Inferior parietal cortex (tissue), 1 donor: ENCODE measurements around the gene HOPX.
"Not testable (repeated sequence)": the region's sequence is repeated elsewhere in the genome, so short reads cannot be mapped to it uniquely, and the experiment has no call there.

Experiments
- DNase-seq: peaks from one replicate; pipeline ENCODE4 v3.0.0-alpha.2; 2016; ENCODE audit errors: extremely low spot score

Gene HOPX

DNA sequence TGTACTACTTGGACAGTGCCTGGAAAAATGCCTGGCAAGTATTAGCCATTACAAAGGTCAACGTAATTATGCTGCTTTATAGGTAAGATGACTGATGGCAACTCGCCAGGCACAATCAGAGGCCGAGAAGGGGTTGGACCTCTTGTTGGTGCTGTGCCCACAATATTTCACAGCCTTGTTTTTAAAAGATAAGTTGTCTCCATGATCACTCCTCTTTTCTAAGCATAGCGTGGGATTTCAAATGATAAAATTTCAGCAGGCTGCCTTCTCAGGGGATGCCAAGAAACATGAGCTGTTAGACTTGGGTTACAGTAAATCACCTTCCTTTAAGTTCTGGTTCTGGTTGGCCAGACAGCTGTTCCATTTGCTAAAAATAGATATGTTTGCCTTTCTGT, 26.9 kb downstream of the HOPX start:
- no peak for DNase-seq

DNA sequence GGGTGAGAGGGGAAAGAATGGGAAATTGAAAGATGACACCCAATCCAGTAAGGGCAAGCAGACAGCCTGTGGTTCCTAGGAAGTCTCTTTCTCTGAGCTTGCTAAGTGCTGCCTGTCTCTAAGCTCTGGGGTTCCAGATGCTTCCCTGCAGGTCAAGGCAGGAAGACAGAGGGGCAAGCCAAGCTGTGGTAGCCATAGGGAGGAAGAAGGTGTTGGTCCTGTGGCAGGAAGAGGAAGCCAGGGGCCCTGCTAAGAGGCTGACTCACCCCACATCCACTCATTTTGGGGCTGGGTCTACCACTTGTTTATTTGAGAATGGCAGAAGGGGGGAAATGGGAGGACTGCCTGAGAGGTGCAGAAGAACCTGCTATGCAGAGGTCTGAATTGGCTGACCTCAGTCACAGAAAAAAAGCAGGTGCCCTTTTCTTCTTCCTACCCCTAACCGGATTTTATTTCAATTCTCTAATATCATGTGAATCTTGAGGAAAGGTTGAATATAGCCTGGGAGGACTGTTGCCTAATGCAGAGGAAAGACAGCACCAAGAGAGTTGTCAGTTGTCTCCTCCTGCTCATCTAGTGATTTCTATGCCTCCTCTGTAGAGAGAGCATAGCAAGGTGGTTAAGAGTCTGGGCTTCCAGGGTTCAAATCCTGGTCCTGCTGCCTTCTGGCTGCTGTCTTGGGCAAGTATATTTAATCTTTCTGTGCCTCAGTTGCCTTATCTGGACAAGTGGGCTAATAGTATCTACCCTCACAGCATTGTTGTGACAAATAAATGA, 27.4 kb downstream of the HOPX start:
- DNase-seq = no peak

DNA sequence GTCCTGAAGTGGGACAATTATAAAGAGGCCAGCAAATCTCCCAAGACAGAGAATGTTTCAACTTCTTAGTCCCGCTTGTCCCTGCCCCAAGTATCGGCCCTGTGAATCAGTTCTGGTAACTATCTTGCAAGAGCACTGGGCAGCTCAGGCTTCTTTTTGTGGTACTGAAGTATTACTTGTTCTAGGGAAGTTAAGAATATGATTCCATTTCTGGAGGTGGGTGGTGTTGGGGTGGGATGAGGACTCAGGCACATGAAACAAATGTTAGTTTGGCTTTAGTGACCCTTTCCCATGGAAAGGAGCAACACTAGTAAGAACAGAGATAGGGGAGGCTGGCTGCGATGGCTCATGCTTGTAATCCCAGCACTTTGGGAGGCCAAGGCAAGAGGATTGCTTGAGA, 28.9 kb downstream of the HOPX start:
- DNase-seq = no peak

DNA sequence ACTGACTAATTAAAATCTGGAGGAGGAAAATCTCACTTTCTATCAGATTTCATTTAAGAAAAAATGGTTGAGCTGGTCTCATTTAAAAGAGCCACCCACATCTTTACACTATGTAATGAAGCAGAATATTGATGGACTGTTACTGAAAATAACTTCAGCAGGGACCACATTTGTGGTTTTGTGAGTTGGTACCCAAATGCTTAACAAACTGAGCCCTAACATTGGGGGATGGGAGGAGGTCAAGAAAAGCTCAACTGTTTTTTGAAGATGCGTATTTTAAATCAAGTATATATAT, 30.1 kb downstream of the HOPX start:
- DNase-seq = no peak

DNA sequence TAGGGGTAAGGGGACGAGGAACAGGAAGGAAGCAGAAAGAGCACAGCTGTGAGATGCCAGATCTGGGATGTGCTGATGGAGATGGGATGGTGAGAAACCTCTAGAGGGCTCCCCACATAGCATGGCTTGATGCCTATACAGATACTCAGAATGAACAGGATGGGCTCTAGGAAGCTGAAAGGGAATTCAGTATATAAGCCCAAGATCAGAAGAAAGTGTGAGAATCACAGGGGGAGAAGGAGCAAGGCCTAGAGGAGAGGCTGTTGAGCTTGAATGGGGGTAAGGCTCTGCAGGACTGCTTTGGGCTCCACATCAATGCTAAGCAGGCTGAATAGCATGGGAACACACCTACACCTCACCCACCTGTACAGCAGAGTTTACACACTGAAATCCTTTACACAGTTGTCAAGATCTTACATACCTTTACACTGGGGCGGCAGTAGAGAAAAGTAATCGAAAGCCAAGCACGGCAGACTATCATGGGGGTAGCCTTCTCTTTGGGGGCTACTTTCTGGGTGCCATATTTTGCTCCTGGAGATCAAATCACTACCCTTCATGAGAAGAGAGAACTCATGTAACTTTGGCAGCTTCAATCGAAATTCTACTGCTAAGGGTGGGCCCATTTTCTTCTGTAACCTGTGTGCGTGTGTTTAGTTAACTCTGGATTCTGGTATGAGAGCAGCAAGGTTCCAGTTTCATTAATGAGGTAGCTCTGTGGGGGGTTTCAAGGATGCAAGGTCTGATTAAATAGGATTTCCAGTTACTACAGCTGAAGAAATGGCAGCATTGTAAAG, 30.6 kb downstream of the HOPX start:
- DNase-seq = no peak

DNA sequence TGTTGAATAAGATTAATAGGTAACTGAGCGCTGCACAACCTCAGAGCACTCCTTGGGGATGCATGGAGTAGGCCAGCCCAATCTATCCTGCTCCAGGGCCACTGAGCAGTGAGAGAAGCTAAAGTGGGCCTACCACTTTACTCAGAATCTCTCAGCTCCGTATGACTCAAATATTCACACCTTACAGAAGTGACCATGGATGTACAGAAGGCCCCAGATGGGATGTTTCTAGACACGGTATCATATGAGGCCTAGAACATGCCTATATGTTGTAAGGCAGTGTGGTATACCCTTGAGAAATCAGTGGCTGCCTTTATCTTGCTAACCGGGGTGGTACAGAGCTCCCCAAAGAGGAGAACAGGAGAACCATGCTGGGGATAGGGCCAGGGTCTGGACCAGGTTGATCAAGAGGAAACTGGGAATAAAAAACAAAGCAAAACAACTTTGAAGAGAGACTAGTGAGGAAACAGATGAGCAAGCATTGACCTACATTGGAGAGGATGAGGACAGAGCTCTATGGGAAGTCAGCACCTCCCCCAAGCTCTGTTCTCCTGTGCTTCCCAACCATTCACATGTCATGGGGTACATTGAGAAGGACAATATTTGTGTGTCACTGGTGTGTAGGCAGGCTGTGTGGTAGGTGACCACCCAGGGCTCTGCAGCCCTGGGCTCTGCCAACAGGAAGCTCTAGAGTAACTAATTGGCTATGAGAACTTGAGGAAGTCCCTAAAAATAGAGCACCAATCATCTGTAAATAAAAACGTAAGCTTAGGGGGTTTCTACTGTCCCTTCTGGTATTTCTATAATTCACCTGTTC, 31.4 kb downstream of the HOPX start:
- DNase-seq = no peak

DNA sequence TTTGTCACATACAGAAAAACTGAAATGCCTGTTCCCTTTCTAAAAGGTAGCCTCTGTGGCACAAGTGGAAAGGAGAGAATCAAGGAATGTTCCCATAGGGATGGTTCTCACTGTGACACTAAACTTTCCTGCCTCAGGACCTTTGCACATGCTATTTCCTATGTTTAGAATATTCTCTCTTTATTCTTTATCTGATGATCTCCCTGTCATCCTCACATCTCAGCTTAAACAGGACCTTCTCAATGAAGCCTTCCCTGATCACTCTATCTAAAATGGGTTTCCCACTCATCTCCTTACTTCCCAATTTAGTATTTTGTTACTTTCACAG, 32.3 kb downstream of the HOPX start:
- DNase-seq = no peak

DNA sequence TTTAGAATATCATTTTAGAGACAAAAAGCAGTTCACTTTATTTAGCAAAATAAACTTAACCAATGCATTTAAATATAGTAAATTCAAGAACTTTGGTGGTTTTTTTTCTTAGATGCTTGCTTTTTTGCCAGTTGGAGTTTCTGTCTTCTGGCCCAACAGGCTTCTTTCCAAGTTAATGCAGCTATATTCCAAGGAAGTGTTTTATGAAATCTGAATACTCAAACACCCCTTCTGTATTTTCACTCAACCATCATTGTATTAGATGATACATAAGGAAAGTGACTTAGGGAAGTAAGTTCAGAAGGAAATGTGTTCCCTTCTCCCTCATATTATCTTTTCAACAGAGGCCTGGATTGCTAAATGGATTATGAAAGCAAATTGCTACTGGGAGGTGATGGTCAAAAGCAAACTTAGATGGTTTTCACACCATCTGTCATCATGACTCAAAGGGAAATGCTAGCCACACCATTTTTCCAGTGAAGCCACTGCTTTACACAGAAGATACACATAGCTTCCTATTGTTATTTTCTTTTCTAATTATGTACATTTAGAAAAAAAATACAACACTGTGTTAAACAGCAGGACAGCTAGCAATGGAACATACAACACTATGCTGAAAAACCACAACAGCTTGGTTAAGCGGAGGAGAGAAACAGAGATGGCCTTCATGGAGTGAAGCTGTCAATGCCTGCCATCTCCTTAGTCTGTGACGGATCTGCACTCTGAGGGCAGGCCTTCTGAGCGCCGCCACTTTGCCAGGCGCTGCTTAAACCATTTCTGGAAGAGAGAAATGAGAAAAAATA, 32.9 kb downstream of the HOPX start:
- DNase-seq = peak; percentile 32

DNA sequence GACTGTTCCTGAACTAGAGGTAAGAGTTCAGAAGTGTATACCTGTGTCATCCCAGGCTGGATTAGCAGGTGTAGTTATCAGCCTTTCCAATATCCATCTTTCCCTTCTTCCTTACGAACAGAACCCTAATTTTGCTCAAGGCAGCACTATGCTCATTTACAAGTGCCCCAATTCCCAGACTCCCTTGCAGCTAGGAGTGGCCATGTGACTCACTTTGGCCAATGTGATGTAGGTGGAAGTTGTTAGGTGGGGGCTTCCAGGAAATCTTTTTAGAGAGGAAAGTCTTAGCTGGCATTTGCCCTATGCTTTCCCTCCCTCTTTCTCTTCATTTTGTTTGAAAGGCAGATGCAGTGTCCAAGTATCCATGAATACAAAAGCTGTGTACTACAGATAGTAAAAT, 34.8 kb downstream of the HOPX start:
- DNase-seq = no peak

DNA sequence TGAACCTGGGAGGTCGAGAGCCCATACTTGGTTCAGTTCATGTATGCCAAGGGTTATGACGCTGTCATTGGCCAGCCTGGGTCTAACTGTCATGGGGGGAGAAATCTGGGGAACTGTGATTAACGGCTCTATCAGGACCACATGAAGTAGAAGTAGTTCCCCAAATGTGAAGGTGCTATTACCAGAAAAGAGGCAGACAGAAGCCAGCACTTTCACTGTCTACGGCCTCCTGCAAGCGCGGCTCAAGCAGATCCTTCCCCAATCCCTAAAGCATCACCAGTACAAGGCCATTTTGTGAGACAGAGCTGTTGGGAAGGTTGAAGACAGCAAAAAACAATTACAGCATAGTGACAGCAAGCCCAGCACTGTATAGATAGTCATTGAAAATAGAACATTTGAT, 37.5 kb downstream of the HOPX start:
- no peak for DNase-seq

DNA sequence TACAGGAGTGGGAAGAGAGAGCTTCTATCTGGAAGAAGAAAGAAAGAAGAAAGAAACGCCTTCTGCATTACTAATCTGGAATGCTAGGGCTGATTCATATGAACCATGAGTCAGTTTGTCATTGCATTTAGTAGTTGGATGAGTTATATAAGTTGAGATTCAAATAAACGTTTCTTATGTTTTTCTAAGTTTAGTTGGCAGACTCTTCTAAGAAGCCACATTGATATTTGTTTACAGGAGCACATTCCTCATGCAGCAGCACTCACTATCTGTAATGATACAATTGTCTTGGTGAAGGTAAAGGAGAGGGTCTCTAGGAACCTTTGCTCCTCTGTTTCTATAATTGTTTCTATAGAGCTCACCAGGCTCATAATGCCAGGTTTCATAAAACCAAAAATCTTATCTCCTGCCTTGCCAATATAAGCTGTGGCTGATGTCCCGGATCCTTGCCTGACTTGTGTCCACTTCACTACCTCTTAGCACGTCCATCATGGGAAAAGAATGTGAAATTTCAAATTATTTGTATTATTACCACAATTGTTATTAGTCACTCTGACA, 39.5 kb downstream of the HOPX start:
- peak; percentile 43 for DNase-seq

DNA sequence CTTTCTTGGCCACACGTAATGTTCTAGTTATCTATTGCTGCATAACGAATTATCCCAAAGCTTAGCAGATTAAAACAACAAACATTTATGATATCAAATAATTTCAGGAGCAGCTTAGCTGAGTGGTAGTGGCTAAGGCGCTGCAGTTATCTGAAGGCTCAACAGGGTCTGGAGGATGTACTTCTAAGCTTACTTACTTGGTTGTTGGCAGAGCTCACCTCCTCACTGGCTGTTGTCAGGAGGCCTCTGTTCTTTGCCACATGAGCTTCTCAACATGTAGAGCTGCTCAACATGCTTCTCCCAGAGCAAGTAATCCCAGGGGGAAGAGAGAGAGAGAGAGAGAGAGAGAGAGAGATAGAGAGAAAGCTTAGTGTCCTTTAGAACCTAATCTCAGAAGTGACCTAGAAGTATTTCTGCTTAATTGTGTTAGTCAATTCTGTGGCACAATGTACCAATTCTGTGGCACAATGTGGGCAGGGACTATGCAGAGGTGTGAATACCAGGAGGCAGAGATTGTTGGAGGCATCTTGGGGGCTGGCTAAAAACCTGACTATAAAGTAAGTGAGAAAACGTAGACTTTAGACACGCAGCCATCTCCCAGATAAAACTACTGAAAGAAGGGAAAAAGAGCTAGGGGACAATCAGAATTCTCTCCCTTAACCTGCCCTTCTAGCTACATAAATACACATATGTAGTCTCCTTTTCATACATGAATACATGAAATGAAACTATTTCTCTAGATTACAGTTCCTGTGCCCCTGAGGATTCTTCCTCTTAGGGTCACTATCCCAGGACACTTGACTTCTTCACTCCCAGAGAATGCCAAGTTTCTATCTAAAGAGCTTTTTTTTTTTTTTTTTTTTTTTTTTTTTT, 40.2 kb downstream of the HOPX start:
- DNase-seq = peak; percentile 34

DNA sequence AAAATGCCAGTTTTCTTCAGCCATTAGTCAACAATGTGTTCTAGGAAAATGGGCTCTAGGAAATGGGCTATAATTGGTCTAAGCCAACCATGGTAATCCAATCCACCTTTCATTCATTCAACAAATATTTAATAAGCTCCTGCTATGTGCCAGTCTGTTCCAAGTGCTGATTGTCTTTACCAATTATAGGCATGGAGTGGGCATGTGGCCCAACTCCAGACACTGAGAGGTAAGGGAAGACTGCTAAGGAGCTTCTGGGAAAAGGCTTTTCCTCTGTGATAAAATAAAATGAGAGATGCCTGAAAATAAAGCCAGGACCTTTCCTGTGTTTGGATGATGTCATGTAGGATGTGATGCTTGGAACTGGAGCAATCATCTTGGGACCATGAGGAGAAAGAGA, 43.3 kb downstream of the HOPX start:
- DNase-seq = no peak

DNA sequence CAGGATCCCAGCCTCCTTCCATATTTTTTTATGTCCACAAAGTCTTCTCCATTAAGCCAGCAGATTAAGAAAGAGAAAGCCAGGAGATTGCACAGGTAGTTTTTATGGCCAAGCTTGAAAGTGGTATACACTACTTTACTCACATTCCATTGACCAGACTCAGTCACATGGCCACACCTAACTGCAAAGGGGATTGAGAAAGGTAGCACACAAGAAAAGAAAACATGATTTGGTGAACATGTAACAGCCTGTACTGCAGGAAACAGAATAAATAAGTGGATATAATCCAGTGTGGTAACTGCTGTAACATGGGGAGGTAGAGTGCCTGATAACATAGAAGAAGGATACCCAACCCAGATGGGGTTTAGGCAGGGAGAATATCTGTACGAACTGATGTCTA, 43.9 kb downstream of the HOPX start:
- no peak for DNase-seq

DNA sequence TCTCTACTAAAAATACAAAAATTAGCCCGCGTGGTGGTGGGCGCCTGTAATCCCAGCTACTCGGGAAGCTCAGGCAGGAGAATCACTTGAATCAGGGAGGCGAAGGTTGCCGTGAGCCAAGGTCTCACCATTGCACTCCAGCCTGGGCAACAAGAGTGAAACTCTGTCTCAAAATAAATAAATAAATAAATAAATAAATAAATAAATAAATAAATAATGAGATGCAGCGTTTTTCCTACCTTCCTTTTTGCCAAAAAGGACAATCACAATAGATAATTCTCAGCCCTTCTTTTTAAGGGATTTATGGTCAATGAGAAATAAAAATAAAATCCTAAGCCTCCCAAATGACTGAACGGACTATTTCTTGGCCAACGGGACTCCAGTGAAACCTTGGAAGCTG, 46.1 kb downstream of the HOPX start:
- DNase-seq = not testable (repeated sequence)

DNA sequence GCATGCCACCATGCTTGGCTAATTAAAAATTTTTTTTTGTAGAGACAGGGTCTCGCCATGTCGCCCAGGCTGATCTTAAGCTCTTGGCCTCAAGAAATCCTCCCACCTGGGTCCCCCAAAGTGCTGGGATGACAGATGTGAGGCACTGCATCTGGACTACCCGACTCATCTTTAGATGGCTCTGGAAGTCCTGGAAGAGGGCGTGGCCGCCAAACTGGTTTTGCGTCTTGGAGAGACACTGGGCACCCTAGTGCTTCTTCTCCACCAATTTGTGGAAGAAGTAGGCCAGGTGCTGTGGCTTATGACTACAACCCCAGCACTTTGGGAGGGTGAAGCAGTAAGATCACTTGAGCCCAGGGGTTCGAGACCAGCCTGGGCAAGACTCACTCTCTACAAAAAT, 47.6 kb downstream of the HOPX start:
- DNase-seq = no peak

DNA sequence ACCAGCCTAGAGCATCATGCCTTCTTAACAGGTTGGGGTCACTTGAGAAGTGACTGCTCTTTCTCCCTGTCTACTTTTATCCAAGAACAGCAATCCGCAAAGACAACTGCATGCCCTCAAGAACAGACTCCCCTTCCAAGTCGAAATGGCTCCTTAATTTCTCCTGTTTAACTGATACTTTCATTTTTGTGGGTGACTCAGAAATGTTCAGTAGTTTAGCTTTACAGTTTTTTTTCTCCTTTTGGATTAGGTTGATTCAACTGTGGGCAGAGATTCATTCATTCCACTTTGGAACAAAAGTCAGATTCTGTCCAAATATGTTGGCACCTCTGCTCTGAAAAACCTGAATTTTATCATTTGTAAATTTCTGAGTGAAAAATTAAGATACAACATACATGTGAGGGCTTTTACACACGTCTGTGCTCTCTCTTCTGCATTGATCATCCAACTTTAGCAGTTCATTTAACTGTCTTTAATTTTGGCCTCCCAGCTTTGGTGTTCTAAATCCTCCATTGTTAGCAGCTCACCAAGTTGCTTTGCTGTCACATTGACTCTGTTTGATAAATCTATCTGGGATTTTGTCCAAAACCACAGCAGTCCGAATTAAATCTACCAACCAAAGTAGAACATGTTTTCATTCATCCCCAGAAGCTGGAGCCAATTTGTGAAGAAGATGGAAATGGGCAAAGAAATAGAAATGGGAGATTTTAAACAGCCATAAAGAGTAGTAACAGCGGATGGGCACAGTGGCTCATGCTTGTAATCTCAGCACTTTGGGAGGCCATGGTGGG, 50.0 kb downstream of the HOPX start:
- peak; percentile 30 for DNase-seq

DNA sequence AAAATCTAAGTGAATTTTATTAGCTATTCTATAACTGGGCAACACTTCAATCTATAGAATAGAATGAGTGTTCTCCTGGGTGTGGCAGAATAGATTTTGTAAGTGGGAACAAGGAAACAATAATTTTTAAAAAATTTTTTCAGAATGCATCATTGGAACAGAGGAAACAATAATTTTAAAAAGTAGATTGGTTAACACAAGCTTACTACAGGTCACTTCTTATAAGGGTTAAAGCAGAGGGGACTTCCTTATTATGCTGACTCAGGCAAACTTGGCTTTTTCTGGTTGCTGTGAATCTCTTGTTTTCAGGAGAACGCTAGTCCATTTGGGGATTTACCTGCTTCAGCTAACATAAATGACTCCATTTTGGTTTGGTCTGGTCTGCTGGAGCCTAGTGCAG, 52.5 kb downstream of the HOPX start:
- no peak for DNase-seq

DNA sequence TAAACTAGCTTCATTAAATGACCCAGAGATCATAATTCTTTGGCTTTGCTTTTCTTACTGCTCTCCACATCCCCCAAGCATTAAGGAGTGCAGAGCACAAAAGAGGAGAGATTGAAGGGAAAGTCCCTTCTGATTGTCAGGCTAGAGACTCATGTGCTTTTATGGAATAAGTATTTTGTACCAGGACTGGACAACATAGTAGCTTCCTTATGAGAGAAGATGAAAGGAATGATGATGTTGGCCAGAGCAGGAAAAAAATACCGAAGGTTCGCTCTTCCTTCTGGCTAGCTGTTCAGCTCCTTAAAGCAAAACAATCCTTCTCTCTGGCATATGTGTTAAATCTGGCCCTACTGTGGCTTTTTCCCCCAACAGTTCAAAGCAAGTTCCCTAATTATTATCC, 53.1 kb downstream of the HOPX start:
- DNase-seq = no peak

DNA sequence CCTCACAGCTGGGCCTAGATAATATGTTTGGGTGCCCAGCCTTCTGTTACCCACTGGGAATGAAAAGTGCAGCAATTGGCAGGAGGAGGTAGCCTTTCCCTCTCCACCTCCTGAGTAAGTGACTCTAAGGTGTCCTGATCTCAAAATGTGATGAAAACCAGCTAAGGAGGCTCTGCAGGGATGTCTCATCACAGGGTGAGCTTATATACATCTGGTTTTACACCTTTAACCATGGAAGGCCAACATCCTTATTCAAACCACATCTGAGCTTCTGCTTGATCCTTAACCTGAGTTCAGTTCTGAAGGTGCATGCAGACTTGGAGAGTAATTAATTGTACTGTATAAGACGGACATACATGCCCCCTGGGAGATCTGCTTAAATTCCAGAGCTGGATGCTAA, 53.7 kb downstream of the HOPX start:
- no peak for DNase-seq
